Measurements from ENCODE around the gene THEM4.

Gene THEM4

DNA sequence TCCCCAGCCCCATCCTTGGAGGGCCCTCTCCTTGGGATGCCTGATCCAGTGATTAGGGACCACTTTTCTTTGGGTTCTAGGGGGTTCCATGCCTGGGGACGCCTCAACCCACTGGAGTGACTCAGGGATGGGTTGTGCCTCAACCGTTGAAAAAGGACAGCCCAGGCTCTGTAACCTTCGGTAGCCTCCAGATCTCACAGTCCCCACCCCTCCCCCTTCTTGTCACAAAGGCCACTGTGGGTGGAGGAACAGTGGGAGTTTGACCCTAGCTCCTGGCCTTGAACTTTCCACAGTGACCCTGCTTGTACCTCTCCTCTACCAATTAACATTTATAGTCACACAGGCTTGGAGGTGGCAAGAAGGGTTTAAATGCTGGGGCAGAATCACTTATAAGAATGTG is 75.1 kb downstream of the THEM4 start:
- Mint-ChIP-seq H3K4me1 (ENCODE audit: low read depth) (peaks cover 53% of the 10 kb centered on the region), H3K4me3 (no peak overlapping the region), H3K36me3 (ENCODE audit: low read depth) (peaks cover 2% of the 10 kb centered on the region), H3K9me3 (no peaks in the 10 kb centered on the region), H3K27ac (no peak overlapping the region), H3K27me3 (ENCODE audit: low read depth) (no peaks in the 10 kb centered on the region)

DNA sequence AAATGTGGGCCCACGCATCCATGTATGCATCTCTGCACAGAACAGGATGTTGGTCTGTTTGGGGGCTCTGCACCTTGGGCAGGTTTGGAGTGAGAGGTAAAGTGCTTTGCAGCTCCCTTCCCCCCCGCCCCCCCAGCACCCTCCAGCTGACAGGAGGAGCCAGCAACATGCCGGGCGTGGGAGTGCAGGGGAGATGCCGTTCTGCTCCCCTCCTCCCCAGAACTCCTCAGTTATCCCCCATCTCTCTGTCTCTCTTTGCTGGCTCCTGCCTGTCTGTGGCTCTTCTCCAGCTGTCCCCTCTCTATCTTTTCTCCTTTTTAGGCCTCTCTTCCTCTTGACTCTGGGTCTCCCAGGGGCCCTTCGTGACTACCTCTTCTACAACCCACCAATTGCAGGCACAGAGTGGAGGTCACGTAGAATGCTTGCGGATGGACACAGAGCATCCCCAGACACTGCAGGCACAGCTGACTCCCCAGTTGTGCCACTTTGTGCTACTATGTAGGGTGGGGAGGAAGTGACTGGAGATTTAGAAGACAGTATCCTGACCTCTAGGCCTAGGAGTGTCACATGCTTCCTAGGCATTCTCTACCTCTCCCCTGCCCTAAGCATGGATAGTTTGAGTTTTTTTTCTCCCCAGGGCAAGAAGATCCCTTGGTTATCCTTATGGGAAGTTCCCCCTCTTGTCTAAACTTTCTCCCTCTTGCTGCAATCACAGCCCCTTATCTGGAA is 76.0 kb downstream of the THEM4 start:
- H3K27me3 Mint-ChIP-seq (ENCODE audit: low read depth), result no peaks in the 10 kb centered on the region
- peaks cover 2% of the 10 kb centered on the region for H3K36me3 Mint-ChIP-seq (ENCODE audit: low read depth)
- H3K9me3 Mint-ChIP-seq, result no peaks in the 10 kb centered on the region
- H3K4me1 Mint-ChIP-seq (ENCODE audit: low read depth), result peaks cover 57% of the 10 kb centered on the region
- peak overlapping the region; percentile 47 for H3K4me3 Mint-ChIP-seq
- peak overlapping the region; percentile 43 for H3K27ac Mint-ChIP-seq

DNA sequence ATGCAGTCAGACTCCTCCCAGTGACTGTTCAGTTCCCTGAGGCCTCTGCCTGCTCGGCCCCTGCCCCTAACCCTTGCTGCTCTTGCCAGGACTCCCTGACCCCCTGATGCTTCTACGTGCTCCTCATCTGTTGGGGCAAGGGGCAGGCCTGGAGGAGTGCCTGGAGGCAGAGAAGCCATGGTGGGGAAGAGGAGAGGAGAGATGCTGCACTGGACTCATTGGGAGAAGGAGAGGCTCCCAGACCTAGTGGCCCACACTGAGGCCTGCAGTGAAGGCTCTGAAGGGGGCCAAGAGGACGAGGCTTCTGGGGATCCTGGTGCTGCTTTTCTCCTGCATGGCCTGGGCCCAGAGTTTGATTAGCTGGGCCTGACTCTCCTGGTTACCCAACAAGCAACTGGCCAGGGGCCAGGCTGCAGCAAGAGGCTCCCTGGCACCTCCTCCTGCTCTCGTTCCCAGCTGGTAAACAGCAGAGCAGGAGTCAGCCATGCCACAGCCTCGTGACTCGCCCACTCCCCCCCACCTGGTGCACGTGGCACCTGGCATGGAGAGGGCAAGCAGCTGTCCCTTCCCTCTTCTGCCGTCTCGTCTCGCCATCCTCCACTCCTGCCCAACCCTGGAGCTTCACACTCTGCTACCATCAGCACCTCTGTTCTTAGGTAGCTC is 76.9 kb downstream of the THEM4 start:
- Mint-ChIP-seq H3K9me3 (no peaks in the 10 kb centered on the region), H3K4me3 (no peak overlapping the region), H3K27me3 (ENCODE audit: low read depth) (no peaks in the 10 kb centered on the region), H3K4me1 (ENCODE audit: low read depth) (peaks cover 58% of the 10 kb centered on the region), H3K36me3 (ENCODE audit: low read depth) (peaks cover 2% of the 10 kb centered on the region), H3K27ac (peak overlapping the region; percentile 42)

DNA sequence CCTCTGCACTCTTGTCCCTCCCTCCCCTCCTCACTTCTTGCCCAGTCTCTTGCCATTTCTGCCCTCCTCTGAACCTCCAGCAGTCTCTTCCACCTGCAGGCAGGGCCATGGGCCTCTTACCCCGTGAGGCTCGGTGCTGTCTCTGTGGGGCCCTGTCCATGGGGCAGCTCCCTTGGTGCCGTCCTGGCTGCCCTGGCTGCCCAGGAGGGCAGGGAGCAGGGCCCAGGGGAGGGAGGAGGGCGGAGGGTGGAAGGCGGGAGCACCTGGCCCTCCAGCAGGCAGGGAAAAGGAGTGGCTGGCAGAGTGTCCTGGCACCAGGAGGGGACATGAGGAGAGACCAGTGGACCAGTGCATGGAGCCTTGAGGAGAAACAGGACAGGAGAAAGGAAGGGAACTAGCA is 77.7 kb downstream of the THEM4 start, which contains the start of gene RORC:
TSS of gene RORC (minus strand) at position 198 of the 400 bp plus-strand sequence. CDS start at position 160, 38 bp downstream.
- H3K27me3 Mint-ChIP-seq (ENCODE audit: low read depth), result no peaks in the 10 kb centered on the region
- H3K4me3 Mint-ChIP-seq, result peak within 1 kb of the TSS; percentile 15
- H3K9me3 Mint-ChIP-seq, result no peaks in the 10 kb centered on the region
- H3K4me1 Mint-ChIP-seq (ENCODE audit: low read depth), result peaks cover 52% of the 10 kb centered on the region
- H3K36me3 Mint-ChIP-seq (ENCODE audit: low read depth), result peaks cover 2% of the 10 kb centered on the region
- H3K27ac Mint-ChIP-seq, result peak within 1 kb of the TSS; percentile 91

DNA sequence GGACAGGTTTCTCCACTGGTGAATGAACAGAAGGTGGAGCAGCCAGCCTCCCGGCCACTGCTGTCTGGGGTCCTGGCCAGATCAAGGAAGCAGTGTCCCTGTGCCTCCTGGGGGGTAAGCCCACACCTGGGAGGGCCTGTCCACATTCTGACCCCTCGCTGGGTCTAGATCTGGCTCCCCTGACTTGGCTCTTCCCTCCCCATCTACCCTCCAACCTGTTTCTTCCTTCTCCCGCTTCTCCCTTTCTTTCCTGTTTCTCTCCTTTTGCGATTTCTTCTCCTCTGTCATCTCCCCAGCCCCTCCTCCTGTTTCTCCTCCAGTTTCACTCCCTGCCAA is 78.1 kb downstream of the THEM4 start:
- H3K4me1 Mint-ChIP-seq (ENCODE audit: low read depth), result peaks cover 51% of the 10 kb centered on the region
- H3K27ac Mint-ChIP-seq, result peak overlapping the region; percentile 83
- no peaks in the 10 kb centered on the region for H3K27me3 Mint-ChIP-seq (ENCODE audit: low read depth)
- H3K4me3 Mint-ChIP-seq, result peak overlapping the region; percentile 15
- H3K9me3 Mint-ChIP-seq, result no peaks in the 10 kb centered on the region
- no peaks in the 10 kb centered on the region for H3K36me3 Mint-ChIP-seq (ENCODE audit: low read depth)

DNA sequence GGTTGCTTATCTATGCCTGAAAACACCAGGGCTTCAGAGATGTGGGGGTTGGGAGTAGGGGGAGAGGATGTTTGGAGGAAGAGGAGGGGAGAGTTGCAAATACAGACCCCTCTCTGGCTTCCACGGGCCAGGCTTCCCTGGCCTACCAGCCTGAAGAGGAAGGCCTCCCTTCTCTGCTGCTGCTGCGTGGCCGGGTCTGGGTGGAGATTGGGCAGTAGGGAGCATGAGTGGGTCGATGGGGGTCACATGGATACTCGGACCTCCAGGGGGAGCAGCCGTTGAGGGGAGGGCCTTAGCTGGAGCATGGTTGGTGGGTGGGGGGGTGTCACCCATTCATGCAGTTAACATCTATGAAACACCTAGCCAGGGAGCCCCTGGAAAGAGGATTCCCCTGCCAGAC is 79.3 kb downstream of the THEM4 start:
- no peaks in the 10 kb centered on the region for H3K27me3 Mint-ChIP-seq (ENCODE audit: low read depth)

DNA sequence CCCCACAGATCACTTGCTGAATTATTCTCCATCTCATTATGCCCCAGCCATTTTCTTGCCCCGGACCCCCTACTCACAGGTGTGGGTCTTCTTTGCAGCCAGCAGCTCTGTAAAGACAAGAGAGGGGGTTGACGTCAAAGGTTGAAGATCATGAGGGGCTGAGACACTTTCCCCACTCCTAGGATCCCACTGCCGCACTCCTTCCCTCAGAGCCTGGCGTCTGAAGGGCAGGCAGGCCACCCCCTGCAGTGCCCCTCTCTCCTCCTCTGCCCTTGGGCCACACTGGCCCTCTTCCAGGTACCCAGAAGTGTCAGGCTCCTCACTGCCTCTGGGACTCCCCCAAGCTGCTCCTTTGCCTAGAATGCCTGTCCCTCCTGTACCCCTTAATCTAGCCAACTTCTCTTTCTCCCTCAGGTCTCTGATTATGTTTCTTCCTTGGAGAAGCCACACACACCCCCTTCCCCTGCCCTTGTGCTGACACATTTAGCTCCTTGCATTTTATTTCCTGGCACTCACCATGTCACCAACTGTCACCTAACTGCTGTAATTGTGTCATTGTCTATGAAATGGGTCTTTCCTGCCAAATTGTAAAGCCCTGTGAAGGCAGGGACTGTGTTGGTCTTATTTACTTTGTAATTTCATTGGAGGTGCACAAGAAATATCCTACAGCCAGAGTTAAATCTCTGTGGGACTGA is 79.8 kb downstream of the THEM4 start:
- Mint-ChIP-seq H3K27ac (peak overlapping the region; percentile 91), H3K4me3 (peak overlapping the region; percentile 75), H3K4me1 (ENCODE audit: low read depth) (peaks cover 53% of the 10 kb centered on the region), H3K27me3 (ENCODE audit: low read depth) (no peaks in the 10 kb centered on the region), H3K36me3 (ENCODE audit: low read depth) (no peaks in the 10 kb centered on the region), H3K9me3 (no peaks in the 10 kb centered on the region)

More for the DNA sequence above, 79.3 kb downstream of the THEM4 start:
- no peaks in the 10 kb centered on the region for H3K36me3 Mint-ChIP-seq (ENCODE audit: low read depth)
- peak overlapping the region; percentile 91 for H3K27ac Mint-ChIP-seq
- H3K4me1 Mint-ChIP-seq (ENCODE audit: low read depth), result peaks cover 53% of the 10 kb centered on the region
- H3K4me3 Mint-ChIP-seq, result peak overlapping the region; percentile 75
- H3K9me3 Mint-ChIP-seq, result no peaks in the 10 kb centered on the region

DNA sequence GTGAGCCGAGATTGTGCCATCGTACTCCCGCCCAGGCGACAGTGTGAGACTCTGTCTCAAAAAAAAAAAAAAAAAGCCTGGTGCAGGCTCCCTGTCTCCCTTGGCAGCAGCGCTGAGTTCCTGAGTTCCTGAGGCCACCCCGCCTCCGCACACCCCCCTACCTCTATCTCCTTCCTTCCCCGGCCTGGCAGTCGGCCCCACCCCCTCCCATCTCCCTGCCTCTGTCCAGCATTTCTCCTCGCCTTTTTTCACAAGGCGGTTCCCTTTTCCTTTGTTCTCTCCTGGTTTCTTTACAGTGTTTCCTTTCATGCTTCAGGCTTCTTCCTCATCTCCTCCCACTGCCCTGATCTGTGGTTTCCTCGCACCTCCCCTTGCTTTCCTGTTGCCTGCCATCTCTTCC is 80.4 kb downstream of the THEM4 start:
- Mint-ChIP-seq H3K4me1 (ENCODE audit: low read depth) (peaks cover 50% of the 10 kb centered on the region), H3K27me3 (ENCODE audit: low read depth) (no peaks in the 10 kb centered on the region), H3K27ac (peak overlapping the region; percentile 91), H3K9me3 (no peaks in the 10 kb centered on the region), H3K36me3 (ENCODE audit: low read depth) (no peaks in the 10 kb centered on the region), H3K4me3 (peak overlapping the region; percentile 75)

DNA sequence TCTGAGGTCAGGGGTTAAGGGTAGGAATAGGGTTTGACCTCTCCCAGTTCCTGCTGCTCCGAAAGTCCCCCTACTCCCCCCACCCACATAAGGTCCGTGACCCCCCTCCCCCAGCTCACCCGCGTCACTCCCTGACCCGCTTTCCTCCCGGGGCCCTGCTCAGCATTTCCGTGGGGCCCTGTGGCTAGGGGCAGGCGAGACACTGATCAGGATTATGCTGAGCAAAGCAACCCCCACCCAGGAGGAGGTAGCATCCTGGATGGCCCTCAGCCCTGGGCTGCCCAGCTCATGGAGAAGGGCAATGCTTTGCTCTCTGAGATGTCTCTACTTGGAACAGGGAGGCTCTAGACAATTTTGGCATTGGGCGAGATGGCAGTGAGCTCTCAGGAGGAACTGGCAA is 81.5 kb downstream of the THEM4 start:
- Mint-ChIP-seq H3K27ac (peak overlapping the region; percentile 76), H3K27me3 (ENCODE audit: low read depth) (no peaks in the 10 kb centered on the region), H3K4me3 (peak overlapping the region; percentile 66), H3K9me3 (no peaks in the 10 kb centered on the region), H3K4me1 (ENCODE audit: low read depth) (peaks cover 45% of the 10 kb centered on the region), H3K36me3 (ENCODE audit: low read depth) (no peaks in the 10 kb centered on the region)

DNA sequence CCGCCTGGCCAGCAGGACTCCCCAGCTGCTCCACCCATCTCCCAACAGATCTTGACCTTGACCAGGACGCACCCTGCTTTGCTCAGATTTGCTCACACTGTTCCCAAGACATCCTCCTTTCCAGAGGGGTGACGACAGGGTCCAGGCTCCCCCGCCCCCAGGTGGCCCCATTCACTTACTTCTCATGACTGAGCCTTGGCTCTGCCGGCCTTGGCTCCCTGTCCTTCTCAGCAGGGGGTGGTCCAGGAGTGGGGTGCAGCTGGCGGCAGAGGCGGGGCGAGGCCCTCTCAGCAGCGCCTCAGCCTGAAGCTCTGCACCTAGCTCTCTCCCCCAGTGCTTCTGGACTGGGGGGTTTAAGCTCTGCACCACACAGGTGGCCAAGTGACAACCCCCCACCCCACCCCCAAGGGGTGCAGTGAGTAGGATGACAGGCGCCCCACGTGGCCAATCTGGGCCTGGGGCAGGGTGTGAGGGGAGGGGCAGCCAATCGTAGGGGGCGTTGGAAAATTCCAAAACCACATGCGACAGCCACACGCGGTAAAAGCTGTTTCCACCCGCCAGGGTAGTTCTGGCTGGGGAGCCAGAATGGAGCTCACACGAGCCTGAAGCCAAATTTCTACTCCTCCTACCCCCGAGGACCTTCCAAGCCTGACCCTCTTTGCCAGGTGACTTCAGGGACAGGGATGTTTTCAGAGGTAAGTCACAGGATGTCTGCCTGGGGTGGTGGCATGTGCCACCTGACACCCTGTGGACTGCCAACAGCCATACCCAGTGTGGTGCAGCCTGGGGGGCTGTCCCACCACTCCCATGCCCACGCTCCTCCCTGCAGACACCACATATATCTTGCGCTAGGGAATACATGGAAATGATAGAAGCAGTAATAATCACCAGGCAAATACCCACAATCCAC is 83.3 kb downstream of the THEM4 start:
- no peaks in the 10 kb centered on the region for H3K9me3 Mint-ChIP-seq
- no peak overlapping the region for H3K4me3 Mint-ChIP-seq
- no peaks in the 10 kb centered on the region for H3K27me3 Mint-ChIP-seq (ENCODE audit: low read depth)
- H3K4me1 Mint-ChIP-seq (ENCODE audit: low read depth), result peaks cover 49% of the 10 kb centered on the region
- H3K36me3 Mint-ChIP-seq (ENCODE audit: low read depth), result no peaks in the 10 kb centered on the region
- peak overlapping the region; percentile 22 for H3K27ac Mint-ChIP-seq

DNA sequence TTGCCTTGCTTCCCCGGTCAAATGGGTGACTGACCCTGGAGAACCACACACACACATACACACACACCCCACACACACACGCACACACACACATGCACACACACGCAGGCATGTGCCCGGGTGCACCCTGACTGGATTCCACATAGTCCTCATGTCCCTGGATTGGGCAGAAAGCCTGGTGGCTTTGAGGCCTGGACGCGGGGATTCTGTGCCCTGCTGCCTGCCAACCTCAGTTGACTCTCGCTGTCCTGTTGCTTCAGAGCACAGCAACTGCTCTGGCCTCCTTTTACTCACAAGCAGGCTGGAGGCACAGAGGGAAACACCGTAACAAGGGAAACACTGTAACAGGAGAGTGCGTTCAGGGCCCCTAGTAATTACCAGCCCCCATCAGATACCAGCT is 84.1 kb downstream of the THEM4 start:
- H3K36me3 Mint-ChIP-seq (ENCODE audit: low read depth), result no peaks in the 10 kb centered on the region

More for the DNA sequence above, 84.1 kb downstream of the THEM4 start:
- Mint-ChIP-seq H3K27me3 (ENCODE audit: low read depth) (no peaks in the 10 kb centered on the region), H3K9me3 (no peaks in the 10 kb centered on the region), H3K27ac (no peak overlapping the region), H3K4me3 (no peak overlapping the region), H3K4me1 (ENCODE audit: low read depth) (peaks cover 49% of the 10 kb centered on the region)

All from T-helper 1 cell treated with Interleukin-12 subunit alpha and Interleukin-12 subunit beta and Interleukin-4 antibody, amounts not matched to agents 30 μg/mL and 1 μg/mL, for 36 hours (primary cell).